ENCODE measurements around the gene PRR5L. TPM values are rescaled to one million over a fixed set of nuclear protein-coding genes. Genes with fewer than 3 reads are reported as not detected.
"Not testable (repeated sequence)": the region's sequence is repeated elsewhere in the genome, so short reads cannot be mapped to it uniquely, and the experiment has no call there.

The PRR5L gene
- total and polyA plus RNA-seq, 7 donors: 3.3 to 105 (median 11.9) TPM

GRCh38 chr11:36475192-36475591 lies 179.1 kb downstream of the PRR5L start:
- intact Hi-C loops (cut with DNase I): no loop called here
- WGBS, 2 donors: 64 to 69% methylated on average over 1 of the region's 1 CpG
- no peak overlapping the region for H3K4me3 ChIP-seq

GRCh38 chr11:36478700-36479329 lies 182.7 kb downstream of the PRR5L start:
- no peak for TF ChIP-seq POLR2A (IDR thresholded peaks at IDR 0.05)
- no peak for TF ChIP-seq POLR2AphosphoS5 (IDR thresholded peaks at IDR 0.05)
- no peak for TF ChIP-seq EP300 (IDR thresholded peaks at IDR 0.05)
- TF ChIP-seq CTCF (IDR thresholded peaks at IDR 0.05): no peak
- Histone ChIP-seq H3K36me3 (peaks cover 0 to 4% (median 0%) of the 10 kb centered on the region in 4 donors), H3K9me3 (no peaks in the 10 kb centered on the region), H3K27ac (no peak overlapping the region), H3K4me1 (no peaks in the 10 kb centered on the region), H3K4me3 (no peak overlapping the region), H3K27me3 (no peaks in the 10 kb centered on the region)
- intact Hi-C loops (cut with DNase I): no loop called here
- no peak for DNase-seq
- WGBS, 2 donors: 9 to 27% methylated on average over 2 of the region's 2 CpGs

More at GRCh38 chr11:36475192-36475591, 179.1 kb downstream of the PRR5L start:
- Histone ChIP-seq H3K4me1 (no peaks in the 10 kb centered on the region), H3K27me3 (no peaks in the 10 kb centered on the region), H3K36me3 (no peaks in the 10 kb centered on the region), H3K27ac (no peak overlapping the region), H3K9me3 (no peaks in the 10 kb centered on the region)
- TF ChIP-seq POLR2AphosphoS5 (IDR thresholded peaks at IDR 0.05) (no peak), CTCF (IDR thresholded peaks at IDR 0.05) (no peak), POLR2A (IDR thresholded peaks at IDR 0.05) (no peak), EP300 (IDR thresholded peaks at IDR 0.05) (no peak)
- DNase-seq: no peak

- intact Hi-C loops (cut with DNase I): no loop called here
- no peak overlapping the region for H3K4me3 ChIP-seq
- H3K9me3 ChIP-seq: no peaks in the 10 kb centered on the region
- H3K27me3 ChIP-seq: no peaks in the 10 kb centered on the region
- H3K27ac ChIP-seq: no peak overlapping the region
- DNase-seq: no peak
- no peaks in the 10 kb centered on the region for H3K4me1 ChIP-seq
- no peak for TF ChIP-seq POLR2A (IDR thresholded peaks at IDR 0.05)
- no peak for TF ChIP-seq EP300 (IDR thresholded peaks at IDR 0.05)
- no peak for TF ChIP-seq POLR2AphosphoS5 (IDR thresholded peaks at IDR 0.05)
- no peak for TF ChIP-seq CTCF (IDR thresholded peaks at IDR 0.05)
- H3K36me3 ChIP-seq: peaks cover 0 to 24% (median 3%) of the 10 kb centered on the region in 4 donors
Measured at GRCh38 chr11:36480833-36481232, 184.7 kb downstream of the PRR5L start.

- intact Hi-C loops (cut with DNase I); H3K4me3 ChIP-seq; H3K27ac ChIP-seq; H3K27me3 ChIP-seq; H3K4me1 ChIP-seq; H3K9me3 ChIP-seq; DNase-seq: not testable (repeated sequence)
- H3K36me3 ChIP-seq: peaks cover 0 to 46% (median 4%) of the 10 kb centered on the region in 4 donors
- WGBS, 2 donors: 78 to 92% methylated on average over 3 of the region's 4 CpGs
Measured at GRCh38 chr11:36483042-36483441, 187.0 kb downstream of the PRR5L start.

- Histone ChIP-seq H3K4me1 (no peaks in the 10 kb centered on the region), H3K9me3 (no peaks in the 10 kb centered on the region), H3K4me3 (no peak overlapping the region), H3K36me3 (peaks cover 5 to 70% (median 16%) of the 10 kb centered on the region in 4 donors), H3K27ac (no peak overlapping the region), H3K27me3 (no peaks in the 10 kb centered on the region)
- WGBS, 2 donors: 80 to 88% methylated on average over 6 of the region's 6 CpGs
- no peak for TF ChIP-seq POLR2AphosphoS5 (IDR thresholded peaks at IDR 0.05)
- intact Hi-C loops (cut with DNase I): no loop called here
- DNase-seq: no peak
Measured at GRCh38 chr11:36485298-36486002, 189.4 kb downstream of the PRR5L start.

Data from sigmoid colon (tissue), 7 donors.